K562 (cell line): ENCODE data around the gene ZFYVE28. TPM values are rescaled to one million over a fixed set of nuclear protein-coding genes. Genes with fewer than 3 reads are reported as not detected.

ENCODE experiments used
- BRD9 ChIP-seq: fragments of 450-650 bp; IDR thresholded peaks from 2 replicates; pipeline ENCODE4 v1.6.1; 2018; ENCODE audit warnings: low read depth; ENCODE audit not compliant: partially characterized antibody
- CBX1 ChIP-seq: sonication (generic); IDR thresholded peaks from 2 replicates; pipeline ENCODE4 v1.6.1; 2016; ENCODE audit warnings: antibody characterized with exemption, low read depth, mild to moderate bottlenecking
- CHD1 ChIP-seq: fragments of 200-600 bp; sonication (generic); IDR thresholded peaks from one replicate; pipeline ENCODE4 v1.6.1; 2012; ENCODE audit warnings: mild to moderate bottlenecking, moderate library complexity, low read length, inconsistent platforms
- CREM ChIP-seq: IDR thresholded peaks from 2 replicates; pipeline ENCODE4 v1.6.1; 2014; ENCODE audit warnings: antibody characterized with exemption, low read depth
- ERF ChIP-seq: fragments of 450-650 bp; formaldehyde crosslinking; IDR thresholded peaks from 2 replicates; pipeline ENCODE4 v1.4.0; 2020; ENCODE audit warnings: mild to moderate bottlenecking, mixed read lengths
- KDM4B ChIP-seq, 2 experiments: fragments of 450-650 bp in 1 of 2; sonication (generic) in 1 of 2; IDR thresholded peaks; 2 replicates each; pipeline ENCODE4 v1.6.1; 2016 to 2017; ENCODE audit warnings: borderline replicate concordance in 2 of 2, antibody characterized with exemption in 1 of 2, low read depth in 1 of 2, mild to moderate bottlenecking in 1 of 2
- SMAD4 ChIP-seq: fragments of 250-450 bp; sonication (Bioruptor Pico); conservative IDR thresholded peaks from 2 replicates; pipeline ENCODE4 v1.8.0; 2021; ENCODE audit warnings: inconsistent platforms, mild to moderate bottlenecking, moderate library complexity
- SREBF1 ChIP-seq: fragments of 150-350 bp; IDR thresholded peaks from 2 replicates; pipeline ENCODE4 v1.6.1; 2014; ENCODE audit warnings: antibody characterized with exemption, low read depth, low read length, borderline replicate concordance
- TCF3 ChIP-seq: sonication (generic); formaldehyde crosslinking; IDR thresholded peaks from 2 replicates; pipeline ENCODE4 v1.4.0; 2020; ENCODE audit warnings: mild to moderate bottlenecking, missing genetic modification reagents
- ZBED1 ChIP-seq: IDR thresholded peaks from 2 replicates; pipeline ENCODE4 v1.6.1; 2014
- ZNF124 ChIP-seq: sonication (generic); formaldehyde crosslinking; IDR thresholded peaks from 2 replicates; pipeline ENCODE4 v1.8.1; 2022; ENCODE audit warnings: missing genetic modification reagents
- ZNF232 ChIP-seq: sonication (generic); formaldehyde crosslinking; IDR thresholded peaks from 2 replicates; pipeline ENCODE4 v1.8.0; 2022; ENCODE audit warnings: mild to moderate bottlenecking, missing genetic modification reagents
- polyA plus RNA-seq, 8 experiments: library from polyadenylated mRNA; depleted of rRNA in 4 of 8; stranded (reverse) in 5 of 8; unstranded in 3 of 8; fragments of >200 nt; fragmentation: Nextera tagmentation in 2 of 8; fragmentation: Illumina TruSeq in 1 of 8; extraction: Ambion mirVana in 2 of 8; extraction: Trizol in 1 of 8; gene quantifications; 2 replicates each; pipeline versions ENCODE4 v1.2.1 to v1.2.3, GENCODE V29; 2011 to 2014; ENCODE audit warnings: inconsistent platforms in 1 of 8, missing spikeins in 1 of 8
- total RNA-seq, 7 experiments: library from RNA; depleted of rRNA in 6 of 7; stranded (reverse); fragments of >200 nt in 6 of 7; fragmentation: Illumina TruSeq in 2 of 7; extraction: Trizol in 2 of 7; gene quantifications; 2 replicates each; pipeline versions ENCODE4 v1.2.1 to v1.2.3, GENCODE V29; 2011 to 2021; ENCODE audit warnings: low replicate concordance in 1 of 7
- TF ChIP-seq, protein P1 (sequence below): fragments of 450-650 bp; IDR thresholded peaks from 2 replicates; pipeline ENCODE4 v1.6.1; 2018; ENCODE audit warnings: mild to moderate bottlenecking, low read depth; ENCODE audit not compliant: partially characterized antibody
- TF ChIP-seq, protein P2 (sequence below): sonication (generic); formaldehyde crosslinking; IDR thresholded peaks from 2 replicates; pipeline ENCODE4 v1.8.1; 2022; ENCODE audit warnings: missing genetic modification reagents
- TF ChIP-seq, protein P3 (sequence below): sonication (generic); formaldehyde crosslinking; IDR thresholded peaks from 2 replicates; pipeline ENCODE4 v1.8.1; 2022; ENCODE audit warnings: missing genetic modification reagents
- TF ChIP-seq, protein P4 (sequence below): IDR thresholded peaks from 2 replicates; pipeline ENCODE4 v1.6.1; 2014; ENCODE audit warnings: antibody characterized with exemption
- TF ChIP-seq, protein P5 (sequence below): fragments of 150-350 bp; conservative IDR thresholded peaks from 2 replicates; pipeline ENCODE4 v1.6.1; 2014; ENCODE audit warnings: low read length

Gene ZFYVE28
- total and polyA plus RNA-seq, 9 of the 15 experiments (the other 6 are each of a cell fraction or from before 2014, with no cell fraction given), result 1.3 to 24.8 (median 8.9) TPM

DNA sequence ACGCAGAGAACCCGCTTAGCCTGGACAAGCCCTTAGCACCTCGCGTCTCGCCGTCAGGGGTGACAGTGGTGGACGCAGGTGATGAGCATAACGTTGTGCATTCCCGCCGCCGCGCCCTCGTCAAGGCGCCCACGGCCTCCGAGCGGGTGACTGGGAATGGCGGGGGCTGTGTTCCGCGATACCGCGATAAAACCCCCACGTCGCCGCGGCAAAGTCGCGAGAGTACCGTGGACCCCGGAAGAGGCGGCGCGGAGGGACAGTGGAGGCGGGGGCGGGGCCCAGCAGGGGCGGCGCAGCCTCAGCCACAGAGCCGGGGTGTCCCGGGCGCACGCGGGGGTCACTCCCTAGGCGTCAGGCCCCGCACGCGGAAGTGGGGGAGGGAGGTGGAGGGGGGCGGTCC lies 53.8 kb downstream of the ZFYVE28 start (continued):
- TF ChIP-seq, protein P1, sequence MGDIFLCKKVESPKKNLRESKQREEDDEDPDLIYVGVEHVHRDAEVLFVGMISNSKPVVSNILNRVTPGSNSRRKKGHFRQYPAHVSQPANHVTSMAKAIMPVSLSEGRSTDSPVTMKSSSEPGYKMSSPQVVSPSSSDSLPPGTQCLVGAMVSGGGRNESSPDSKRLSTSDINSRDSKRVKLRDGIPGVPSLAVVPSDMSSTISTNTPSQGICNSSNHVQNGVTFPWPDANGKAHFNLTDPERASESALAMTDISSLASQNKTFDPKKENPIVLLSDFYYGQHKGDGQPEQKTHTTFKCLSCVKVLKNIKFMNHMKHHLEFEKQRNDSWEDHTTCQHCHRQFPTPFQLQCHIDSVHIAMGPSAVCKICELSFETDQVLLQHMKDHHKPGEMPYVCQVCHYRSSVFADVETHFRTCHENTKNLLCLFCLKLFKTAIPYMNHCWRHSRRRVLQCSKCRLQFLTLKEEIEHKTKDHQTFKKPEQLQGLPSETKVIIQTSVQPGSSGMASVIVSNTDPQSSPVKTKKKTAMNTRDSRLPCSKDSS, result no peak
- TF ChIP-seq TCF3 (CRISPR knock-in tag) (peak; percentile 33; the same call in 1 of the 2 replicates), KDM4B (IDR thresholded peaks at IDR 0.05; ENCODE audit: borderline replicate concordance in 2 of 2, low read depth in 1 of 2) (peak in 1 of 2 experiments; percentile 57; a peak in 1 of 4 replicates), ZNF232 (CRISPR knock-in tag) (no peak), CBX1 (no peak; the same call in 1 of the 2 replicates), CREM (peak; percentile 71; the same call in 1 of the 2 replicates), ZNF124 (no peak), CHD1 (no peak), SREBF1 (no peak), ZBED1 (peak; percentile 98), SMAD4 (no peak), ERF (CRISPR knock-in tag) (no peak), BRD9 (no peak)
- TF ChIP-seq, protein P2, sequence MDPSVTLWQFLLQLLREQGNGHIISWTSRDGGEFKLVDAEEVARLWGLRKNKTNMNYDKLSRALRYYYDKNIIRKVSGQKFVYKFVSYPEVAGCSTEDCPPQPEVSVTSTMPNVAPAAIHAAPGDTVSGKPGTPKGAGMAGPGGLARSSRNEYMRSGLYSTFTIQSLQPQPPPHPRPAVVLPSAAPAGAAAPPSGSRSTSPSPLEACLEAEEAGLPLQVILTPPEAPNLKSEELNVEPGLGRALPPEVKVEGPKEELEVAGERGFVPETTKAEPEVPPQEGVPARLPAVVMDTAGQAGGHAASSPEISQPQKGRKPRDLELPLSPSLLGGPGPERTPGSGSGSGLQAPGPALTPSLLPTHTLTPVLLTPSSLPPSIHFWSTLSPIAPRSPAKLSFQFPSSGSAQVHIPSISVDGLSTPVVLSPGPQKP (CRISPR knock-in tag), result no peak
- TF ChIP-seq, protein P3, sequence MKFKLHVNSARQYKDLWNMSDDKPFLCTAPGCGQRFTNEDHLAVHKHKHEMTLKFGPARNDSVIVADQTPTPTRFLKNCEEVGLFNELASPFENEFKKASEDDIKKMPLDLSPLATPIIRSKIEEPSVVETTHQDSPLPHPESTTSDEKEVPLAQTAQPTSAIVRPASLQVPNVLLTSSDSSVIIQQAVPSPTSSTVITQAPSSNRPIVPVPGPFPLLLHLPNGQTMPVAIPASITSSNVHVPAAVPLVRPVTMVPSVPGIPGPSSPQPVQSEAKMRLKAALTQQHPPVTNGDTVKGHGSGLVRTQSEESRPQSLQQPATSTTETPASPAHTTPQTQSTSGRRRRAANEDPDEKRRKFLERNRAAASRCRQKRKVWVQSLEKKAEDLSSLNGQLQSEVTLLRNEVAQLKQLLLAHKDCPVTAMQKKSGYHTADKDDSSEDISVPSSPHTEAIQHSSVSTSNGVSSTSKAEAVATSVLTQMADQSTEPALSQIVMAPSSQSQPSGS, result no peak
- TF ChIP-seq, protein P4, sequence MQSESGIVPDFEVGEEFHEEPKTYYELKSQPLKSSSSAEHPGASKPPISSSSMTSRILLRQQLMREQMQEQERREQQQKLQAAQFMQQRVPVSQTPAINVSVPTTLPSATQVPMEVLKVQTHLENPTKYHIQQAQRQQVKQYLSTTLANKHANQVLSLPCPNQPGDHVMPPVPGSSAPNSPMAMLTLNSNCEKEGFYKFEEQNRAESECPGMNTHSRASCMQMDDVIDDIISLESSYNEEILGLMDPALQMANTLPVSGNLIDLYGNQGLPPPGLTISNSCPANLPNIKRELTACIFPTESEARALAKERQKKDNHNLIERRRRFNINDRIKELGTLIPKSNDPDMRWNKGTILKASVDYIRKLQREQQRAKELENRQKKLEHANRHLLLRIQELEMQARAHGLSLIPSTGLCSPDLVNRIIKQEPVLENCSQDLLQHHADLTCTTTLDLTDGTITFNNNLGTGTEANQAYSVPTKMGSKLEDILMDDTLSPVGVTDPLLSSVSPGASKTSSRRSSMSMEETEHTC, result no peak
- TF ChIP-seq, protein P5, sequence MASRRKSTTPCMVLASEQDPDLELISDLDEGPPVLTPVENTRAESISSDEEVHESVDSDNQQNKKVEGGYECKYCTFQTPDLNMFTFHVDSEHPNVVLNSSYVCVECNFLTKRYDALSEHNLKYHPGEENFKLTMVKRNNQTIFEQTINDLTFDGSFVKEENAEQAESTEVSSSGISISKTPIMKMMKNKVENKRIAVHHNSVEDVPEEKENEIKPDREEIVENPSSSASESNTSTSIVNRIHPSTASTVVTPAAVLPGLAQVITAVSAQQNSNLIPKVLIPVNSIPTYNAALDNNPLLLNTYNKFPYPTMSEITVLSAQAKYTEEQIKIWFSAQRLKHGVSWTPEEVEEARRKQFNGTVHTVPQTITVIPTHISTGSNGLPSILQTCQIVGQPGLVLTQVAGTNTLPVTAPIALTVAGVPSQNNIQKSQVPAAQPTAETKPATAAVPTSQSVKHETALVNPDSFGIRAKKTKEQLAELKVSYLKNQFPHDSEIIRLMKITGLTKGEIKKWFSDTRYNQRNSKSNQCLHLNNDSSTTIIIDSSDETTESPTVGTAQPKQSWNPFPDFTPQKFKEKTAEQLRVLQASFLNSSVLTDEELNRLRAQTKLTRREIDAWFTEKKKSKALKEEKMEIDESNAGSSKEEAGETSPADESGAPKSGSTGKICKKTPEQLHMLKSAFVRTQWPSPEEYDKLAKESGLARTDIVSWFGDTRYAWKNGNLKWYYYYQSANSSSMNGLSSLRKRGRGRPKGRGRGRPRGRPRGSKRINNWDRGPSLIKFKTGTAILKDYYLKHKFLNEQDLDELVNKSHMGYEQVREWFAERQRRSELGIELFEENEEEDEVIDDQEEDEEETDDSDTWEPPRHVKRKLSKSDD, result no peak
